WI38 (cell line): ENCODE results near the gene UPB1.

Experiments used
- H3K4me3 ChIP-seq: 2 replicates; pipeline ENCODE4 v1.5.1; 2011; ENCODE audit warnings: low read depth, mild to moderate bottlenecking, control low read depth, low read length
- TF ChIP-seq, protein P1 (sequence below): IDR thresholded peaks from 2 replicates; pipeline ENCODE4 v1.5.1; 2012; ENCODE audit warnings: low read depth, mild to moderate bottlenecking, control low read depth, low read length

UPB1 gene

DNA sequence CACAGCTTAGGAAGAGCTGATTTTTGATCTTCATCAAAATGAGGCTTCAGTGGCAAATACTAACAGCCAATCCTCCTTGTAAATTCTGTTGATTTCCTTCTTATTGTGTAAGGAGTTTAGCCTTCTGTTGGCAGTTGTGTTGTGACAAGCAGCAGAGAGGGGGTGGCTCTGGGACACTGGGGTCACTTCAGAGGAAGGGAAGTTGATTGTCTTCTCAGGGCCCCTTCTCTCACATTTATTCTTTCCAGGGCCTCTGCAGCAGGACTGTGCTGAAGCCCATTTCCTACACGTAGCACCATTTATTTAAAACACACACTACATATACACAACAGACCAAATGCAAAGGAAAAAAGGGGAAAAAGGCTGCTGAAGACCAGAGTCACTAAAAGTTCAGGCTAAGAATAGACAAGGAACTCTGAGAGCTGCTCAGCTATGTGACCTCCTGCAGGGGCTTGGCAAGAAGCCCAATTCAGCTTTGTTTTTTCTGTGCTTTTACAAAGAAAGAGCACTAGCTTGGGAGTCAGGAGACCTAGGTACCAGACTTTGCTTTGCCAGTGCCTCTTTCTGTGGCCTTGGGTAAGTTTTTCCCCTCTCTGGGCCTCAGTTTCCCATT is 28.3 kb upstream of the UPB1 start:
- H3K4me3 ChIP-seq, result no peak overlapping the region
- TF ChIP-seq, protein P1, sequence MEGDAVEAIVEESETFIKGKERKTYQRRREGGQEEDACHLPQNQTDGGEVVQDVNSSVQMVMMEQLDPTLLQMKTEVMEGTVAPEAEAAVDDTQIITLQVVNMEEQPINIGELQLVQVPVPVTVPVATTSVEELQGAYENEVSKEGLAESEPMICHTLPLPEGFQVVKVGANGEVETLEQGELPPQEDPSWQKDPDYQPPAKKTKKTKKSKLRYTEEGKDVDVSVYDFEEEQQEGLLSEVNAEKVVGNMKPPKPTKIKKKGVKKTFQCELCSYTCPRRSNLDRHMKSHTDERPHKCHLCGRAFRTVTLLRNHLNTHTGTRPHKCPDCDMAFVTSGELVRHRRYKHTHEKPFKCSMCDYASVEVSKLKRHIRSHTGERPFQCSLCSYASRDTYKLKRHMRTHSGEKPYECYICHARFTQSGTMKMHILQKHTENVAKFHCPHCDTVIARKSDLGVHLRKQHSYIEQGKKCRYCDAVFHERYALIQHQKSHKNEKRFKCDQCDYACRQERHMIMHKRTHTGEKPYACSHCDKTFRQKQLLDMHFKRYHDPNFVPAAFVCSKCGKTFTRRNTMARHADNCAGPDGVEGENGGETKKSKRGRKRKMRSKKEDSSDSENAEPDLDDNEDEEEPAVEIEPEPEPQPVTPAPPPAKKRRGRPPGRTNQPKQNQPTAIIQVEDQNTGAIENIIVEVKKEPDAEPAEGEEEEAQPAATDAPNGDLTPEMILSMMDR, result no peak

DNA sequence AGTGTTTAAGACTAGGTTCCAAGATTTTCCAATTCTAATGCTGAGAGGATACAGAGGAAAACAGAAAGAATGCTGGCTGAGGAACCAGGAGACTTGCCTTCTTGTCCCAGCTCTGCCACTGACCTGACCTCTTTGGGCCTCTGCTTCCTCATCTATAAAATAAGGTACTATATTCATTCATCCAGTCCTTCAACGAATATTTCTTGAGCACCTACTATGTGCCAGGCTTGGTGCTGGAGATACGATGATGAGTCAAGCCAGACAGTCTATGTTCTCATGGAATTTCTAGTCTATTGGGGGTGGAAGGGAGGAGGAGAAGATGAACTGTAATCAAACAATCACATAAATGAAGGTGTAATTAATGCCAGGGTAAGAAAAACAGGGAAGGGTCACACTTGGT is 27.8 kb upstream of the UPB1 start:
- TF ChIP-seq, protein P1, result no peak
- no peak overlapping the region for H3K4me3 ChIP-seq

DNA sequence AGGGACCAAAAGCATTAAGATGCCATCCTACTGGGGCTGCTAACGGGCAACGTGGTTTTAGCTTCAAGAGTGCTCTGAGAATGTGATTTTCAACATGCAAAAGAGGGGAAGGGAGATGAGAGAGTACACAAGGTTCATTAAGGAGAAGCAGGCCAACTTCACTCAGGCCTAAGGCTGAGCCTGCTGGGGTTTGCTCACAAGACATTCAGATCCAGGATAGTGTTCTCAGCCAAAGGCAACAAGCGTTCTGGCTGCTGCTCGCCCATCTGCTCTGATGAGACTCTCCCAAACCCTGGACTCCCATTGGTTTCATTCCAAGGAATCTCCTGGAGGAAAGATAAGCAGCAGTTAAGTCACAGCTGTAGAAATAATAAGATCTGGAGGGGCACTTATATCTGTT is 23.6 kb upstream of the UPB1 start:
- TF ChIP-seq, protein P1, result no peak
- no peak overlapping the region for H3K4me3 ChIP-seq

DNA sequence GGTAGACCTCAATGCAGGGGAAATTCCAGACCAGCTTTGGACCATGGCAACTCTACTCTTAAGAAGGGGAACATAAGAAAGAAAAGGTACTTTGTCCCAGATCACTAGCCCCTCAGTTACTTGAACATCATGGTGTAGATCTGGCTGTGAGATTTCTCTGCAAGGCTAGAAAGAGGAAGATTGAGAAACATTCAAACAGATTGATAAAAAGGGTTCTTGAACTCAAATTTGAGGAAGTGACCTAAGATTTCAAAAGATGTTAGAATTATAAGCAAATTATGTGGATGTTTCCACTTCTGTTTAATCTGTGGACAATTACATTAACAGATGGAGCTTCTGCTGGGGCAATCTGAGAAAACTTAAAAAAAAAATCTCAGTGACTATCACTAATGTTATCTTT is 21.8 kb upstream of the UPB1 start:
- no peak overlapping the region for H3K4me3 ChIP-seq
- TF ChIP-seq, protein P1, result no peak

DNA sequence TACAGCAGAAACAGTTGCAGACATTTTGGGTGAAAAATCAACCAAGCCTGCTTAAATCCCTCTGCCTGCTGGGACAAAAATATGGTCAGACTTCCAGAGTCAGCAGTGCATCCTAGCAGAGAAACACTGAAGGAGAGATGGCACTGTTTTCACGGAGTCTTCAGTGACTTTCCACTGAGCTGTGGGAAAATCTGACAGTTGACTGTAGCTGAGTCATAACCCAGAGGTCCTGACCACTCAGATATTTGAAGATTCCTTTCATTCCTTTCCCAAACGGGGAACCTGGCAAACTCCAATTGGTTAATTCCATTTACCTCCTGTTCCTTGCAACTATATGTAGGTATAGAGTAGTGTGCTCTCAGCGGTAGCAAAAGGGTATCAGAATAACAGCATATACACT is 20.9 kb upstream of the UPB1 start:
- TF ChIP-seq, protein P1, result no peak
- no peak overlapping the region for H3K4me3 ChIP-seq

DNA sequence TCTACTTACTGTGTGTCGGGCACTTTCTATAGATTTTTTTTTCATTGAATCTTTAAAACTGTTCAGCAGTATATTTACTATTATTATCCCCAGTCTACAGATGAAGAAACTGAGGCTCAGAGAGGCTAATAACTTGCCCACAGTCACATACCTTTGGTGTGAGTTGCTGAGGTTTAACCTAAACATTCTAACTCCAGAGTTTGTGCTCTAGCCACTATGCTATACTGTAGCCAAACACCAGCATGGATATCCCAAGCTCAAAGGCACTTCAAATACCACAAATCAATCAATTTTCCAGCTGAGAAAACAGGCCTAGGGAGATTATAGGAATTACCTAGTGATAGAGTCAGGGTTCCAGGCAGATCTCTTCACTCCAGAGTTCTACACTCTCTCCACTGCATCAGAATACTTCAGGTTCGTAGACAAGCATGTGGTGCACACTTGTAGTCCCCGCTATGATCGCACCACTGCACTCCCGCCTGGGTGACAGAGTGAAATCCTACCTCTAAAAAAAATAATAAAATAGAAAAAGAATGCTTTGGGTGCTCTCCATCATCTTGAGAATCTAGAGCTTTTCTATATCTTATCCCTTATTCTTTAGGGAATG is 20.4 kb upstream of the UPB1 start:
- H3K4me3 ChIP-seq, result no peak overlapping the region
- TF ChIP-seq, protein P1, result no peak

DNA sequence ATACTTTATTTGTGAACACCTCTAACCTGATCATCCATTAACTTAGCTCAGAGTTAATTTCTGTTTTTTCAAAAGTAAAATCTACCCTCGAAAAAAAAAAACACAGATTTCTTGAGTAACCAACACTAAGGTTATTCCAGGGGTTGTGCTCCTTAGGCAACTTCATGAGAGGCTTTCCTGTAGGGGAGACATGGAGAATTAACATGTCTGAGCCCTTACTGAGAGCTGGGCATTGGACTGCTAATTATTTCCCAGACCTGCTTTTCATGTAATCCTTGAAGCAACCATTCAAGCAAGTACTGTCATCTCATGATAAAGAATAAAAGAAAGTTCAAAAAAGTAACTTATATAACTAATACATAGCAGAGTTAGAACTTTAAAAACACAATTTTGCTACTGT is 13.5 kb upstream of the UPB1 start:
- TF ChIP-seq, protein P1, result no peak
- H3K4me3 ChIP-seq, result no peak overlapping the region
